AG20443 (cell line): ENCODE measurements around the gene NFAT5.
A peak's percentile ranks its signal among the peaks of the same experiment; 100 is the strongest.
"Not testable (repeated sequence)": the region's sequence is repeated elsewhere in the genome, so short reads cannot be mapped to it uniquely, and the experiment has no call there.

Source experiments
- DNase-seq: peaks from one replicate; pipeline ENCODE4 v3.0.0; 2012; ENCODE audit warnings: low spot score, mixed read lengths

The NFAT5 gene

DNA sequence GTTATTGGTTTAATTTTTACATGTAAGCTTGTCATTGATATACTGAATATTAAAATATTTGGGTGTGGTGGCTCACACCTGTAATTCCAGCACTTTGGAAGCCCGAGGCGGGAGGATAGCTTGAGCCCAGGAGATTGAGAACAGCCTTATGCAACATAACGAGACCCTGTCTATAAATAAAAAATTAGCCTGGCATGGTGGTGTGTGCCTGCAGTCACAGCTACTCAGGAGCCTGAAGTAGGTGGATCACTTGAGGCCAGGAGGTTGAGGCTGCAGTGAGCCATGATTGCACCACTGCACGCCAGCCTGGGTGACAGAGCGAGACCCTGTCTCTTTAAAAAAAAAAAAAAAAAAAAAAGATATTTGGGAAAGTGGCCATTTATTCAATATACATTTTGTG, 32.3 kb downstream of the NFAT5 start:
- DNase-seq: no peak

DNA sequence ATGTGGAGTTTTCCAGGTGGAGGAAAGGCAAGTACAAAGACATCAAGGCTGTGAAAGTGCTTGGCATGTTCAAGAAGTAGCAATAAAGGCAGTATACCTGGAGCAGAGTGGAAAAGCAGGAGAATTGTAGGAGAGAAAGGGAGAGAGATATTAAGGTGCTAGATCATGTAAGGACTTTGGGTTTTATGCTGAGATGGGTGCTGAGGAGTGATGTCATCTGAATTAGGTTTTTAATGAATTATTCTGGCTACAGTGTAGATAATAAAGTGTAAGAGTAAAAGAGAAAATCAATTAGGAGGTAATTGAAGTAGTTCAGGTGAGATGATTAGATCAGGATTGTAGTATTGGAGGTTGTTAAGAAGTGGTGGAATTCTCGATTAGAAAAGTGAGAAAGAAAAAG, 34.0 kb downstream of the NFAT5 start:
- DNase-seq: no peak

DNA sequence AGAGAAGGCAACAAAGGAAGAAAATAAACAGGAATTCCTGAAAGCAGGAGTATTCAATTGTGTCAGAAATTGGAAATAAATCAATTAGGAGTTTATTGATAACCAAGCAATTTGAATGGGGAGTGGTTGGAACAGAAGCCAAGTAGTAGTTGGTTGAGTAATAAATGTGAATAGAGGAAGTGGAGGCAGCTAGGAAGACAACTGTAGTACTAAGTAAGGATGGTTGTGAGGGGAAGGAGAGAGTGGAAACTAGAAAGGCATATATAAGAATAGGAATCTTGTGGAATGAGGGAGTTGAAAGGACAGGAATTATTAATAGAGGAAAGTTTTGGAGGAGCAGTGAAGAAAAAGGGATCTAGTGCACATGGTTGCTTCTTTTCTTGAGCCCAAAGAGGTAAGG, 34.4 kb downstream of the NFAT5 start:
- no peak for DNase-seq

- DNase-seq: no peak
Measured at GRCh38 chr16:69601250-69601649, 35.5 kb downstream of the NFAT5 start.

- DNase-seq: no peak
Measured at GRCh38 chr16:69606985-69607384, 41.2 kb downstream of the NFAT5 start.

- DNase-seq: no peak
Measured at GRCh38 chr16:69607674-69608073, 41.9 kb downstream of the NFAT5 start.

GRCh38 chr16:69610356-69610755, 44.6 kb downstream of the NFAT5 start:
- DNase-seq: peak; percentile 47

DNA sequence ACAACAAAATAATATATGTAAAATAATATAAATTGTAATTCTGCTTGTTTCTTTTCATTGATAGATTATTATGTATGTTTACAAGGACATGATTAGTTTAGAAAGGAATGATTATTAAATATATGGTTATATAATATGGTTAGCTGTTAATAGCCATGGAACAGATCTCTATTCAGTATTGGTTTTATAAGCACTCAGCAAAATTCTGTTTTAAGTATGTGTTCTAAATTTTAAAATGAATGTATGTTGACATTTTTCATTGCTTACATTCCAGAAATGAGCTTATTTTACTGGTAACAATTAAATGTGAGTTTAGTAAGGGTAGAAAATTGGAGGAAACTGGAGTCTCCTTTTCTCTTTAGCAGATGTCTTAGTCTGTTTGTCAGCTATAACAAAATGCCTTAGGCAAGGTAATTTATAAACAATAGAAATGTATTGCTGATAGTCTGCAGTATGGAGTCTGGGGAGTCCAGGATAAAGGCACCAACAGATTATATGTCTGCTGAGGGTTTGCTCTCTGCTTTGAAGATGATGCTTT, 45.4 kb downstream of the NFAT5 start:
- DNase-seq: no peak

- no peak for DNase-seq
Measured at GRCh38 chr16:69613378-69614154, 47.8 kb downstream of the NFAT5 start.

GRCh38 chr16:69615528-69615927, 49.8 kb downstream of the NFAT5 start:
- no peak for DNase-seq

DNA sequence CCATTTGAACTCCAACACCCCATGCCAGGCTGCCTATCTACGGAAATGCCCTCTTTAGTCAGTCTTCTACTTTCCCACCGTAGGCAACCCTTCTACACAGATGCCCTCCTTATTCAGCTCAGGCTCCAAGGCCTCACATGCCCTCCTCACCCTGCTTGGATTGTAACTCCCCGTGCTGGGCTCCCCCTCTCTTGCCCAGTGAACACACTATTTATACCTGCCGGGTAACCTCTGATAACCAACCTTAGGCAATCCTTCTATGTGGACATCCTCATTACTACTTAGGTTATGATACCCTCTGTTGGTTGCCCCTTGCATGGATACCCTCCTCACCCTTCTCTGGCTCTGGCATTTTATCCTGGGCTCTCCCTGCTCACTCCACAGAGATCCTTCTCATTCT, 50.3 kb downstream of the NFAT5 start:
- DNase-seq: no peak

GRCh38 chr16:69618307-69618706, 52.5 kb downstream of the NFAT5 start:
- no peak for DNase-seq

DNA sequence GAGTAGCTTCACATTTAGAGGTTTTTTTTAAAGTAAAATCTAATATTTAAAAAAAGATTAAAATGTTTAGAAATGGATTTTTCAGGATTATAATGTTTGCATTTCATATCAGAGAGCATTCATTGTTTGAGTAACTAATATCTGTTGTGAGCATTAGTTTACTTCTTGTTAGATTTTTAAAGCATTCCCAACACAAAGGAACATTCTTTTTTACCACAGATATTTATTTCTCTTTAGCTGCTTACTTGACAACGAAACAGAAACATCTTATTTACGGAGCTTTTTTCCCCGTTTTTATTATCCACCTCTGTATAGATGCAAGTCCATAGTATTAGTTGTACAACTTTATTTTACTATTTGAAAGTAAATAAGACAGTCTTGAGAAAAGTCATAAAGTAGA, 53.0 kb downstream of the NFAT5 start:
- DNase-seq: no peak

DNA sequence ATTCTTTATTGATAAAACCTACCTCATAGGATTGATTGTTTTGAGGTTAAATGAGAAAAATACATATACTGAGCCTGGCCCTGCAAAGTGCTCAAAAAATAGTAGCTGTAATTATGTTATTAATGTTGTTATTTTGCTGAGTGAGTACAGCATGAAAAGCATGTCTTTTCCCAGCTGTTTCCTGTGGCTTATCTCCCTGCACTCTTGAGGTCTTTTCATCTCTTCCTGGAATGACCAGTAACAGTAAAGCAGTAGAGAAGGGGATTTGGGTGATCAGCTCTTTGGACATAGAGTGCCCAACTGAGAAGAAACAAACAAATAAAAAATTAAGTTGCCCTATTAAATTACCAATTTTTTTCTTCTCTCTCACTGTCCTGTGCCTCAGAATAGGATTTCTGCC, 53.7 kb downstream of the NFAT5 start:
- DNase-seq: no peak

DNA sequence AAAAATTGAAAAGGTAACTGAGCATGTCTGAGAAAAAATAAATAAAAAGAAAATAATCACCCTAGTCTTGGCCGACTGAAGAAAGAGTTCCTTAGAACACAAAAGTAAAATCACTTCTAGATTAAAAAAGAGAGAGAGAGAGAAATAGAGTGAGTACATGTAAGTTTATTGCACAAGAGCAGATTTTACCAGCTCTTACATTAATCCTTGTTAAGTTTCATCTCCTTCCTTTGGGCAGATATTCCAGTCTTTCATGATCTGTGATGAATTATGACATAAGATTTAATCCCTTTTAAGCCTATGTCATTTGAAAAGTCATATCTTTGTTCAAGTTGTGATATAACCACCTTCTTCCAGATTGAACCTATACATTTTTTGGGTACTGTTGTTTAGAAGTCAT, 54.8 kb downstream of the NFAT5 start:
- DNase-seq: no peak

GRCh38 chr16:69621225-69621624, 55.5 kb downstream of the NFAT5 start:
- no peak for DNase-seq

DNA sequence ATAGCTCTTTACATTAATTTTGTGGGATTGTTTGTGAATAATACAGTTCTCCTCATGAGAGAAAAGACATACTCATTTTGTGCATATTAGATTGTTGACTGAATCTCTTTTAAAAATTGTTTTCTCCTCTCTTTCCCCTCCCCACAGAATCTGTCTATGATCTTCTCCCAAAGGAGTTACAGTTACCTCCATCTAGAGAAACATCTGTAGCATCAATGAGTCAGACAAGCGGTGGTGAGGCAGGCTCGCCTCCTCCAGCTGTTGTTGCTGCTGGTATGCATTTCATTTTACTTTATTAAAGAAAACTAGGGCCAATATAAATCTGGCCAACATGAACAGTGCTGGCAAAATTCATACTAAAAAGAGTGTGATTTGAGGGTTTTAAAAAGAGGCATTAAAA, 60.5 kb downstream of the NFAT5 start:
- peak; percentile 35 for DNase-seq

DNA sequence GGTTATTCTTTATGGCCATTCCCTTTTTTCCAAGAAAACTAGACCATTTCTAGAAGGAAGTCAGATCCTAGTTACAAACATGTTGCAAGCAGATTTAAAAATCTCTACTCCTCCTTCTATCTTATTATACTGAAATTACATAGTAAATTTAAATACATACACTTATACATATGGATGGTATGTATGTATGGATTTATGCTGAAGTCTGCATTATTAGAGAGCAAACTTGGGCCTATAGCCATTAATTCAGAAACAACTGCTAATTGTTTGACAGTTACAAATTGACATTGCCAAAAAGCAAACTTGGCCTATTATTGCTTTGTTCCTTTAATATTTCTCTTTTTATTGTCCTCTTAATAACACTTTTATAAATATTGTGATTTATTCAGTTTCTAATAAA, 67.1 kb downstream of the NFAT5 start:
- no peak for DNase-seq

DNA sequence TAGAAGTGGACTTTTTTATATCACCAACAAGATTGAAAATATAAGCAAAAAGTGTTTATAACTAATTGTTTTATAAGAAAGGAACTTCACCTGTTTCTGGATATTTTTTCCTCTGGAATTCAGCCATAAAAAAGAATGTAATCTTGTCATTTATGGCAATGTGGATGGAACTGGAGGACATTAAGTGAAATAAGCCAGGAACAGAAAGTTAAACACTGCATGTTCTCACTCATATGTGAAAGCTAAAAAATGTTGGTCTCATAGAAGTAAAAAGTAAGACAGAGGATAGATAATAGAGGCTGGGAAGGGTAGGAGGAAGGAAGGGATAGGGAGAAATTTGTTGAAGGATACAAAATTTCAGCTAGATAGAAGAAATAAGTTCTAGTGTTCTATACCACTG, 67.6 kb downstream of the NFAT5 start:
- DNase-seq: no peak

DNA sequence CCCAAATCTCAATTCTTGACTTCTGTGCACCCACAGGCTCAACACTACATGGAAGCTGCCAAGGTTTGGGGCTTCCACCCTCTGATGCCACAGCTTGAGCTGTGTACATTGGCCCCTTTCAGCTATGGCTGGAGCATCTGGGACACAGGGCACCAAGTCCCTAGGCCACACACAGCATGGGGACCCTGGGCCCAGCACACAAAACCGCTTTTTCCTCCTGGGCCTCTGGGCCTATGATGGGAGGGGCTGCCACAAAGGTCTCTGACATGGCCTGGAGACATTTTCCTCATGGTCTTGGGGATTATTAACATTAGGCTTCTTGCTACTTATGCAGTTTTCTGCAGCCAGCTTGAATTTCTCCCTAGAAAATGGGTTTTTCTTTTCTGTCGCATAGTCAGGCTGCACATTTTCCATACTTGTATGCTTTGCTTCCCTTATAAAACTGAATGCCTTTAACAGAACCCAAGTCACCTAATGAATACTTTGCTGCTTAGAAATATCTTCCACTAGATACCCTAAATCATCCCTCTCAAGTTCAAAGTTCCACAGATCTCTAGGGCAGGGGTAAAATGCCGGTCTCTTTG, 70.9 kb downstream of the NFAT5 start:
- not testable (repeated sequence) for DNase-seq

DNA sequence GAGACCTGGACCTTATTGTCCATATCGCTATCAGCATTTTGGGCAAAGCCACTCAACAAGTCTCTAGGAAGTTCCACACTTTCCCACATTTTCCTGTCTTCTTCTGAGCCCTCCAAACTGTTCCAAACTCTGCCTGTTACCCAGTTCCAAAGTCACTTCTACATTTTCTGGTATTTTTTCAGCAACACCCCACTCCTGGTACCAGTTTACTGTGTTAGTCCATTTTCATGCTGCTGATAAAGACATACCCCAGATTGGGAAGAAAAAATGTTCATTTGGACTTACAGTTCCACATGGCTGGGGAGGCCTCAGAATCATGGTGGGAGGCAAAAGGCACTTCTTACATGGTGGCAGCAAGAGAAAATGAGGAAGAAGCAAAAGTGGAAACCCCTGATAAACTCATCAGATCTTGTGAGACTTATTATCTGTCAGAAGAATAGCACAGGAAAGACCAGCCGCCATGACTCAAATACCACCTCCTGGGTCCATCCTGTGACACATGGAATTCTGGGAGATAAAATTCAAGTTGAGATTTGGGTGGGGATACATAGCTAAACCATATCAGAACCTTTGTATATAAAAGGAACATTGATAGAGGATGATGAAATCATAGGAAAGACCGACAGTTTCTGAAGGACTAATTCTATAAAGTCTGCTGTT, 71.6 kb downstream of the NFAT5 start:
- not testable (repeated sequence) for DNase-seq

GRCh38 chr16:69643997-69644396, 78.2 kb downstream of the NFAT5 start:
- not testable (repeated sequence) for DNase-seq

DNA sequence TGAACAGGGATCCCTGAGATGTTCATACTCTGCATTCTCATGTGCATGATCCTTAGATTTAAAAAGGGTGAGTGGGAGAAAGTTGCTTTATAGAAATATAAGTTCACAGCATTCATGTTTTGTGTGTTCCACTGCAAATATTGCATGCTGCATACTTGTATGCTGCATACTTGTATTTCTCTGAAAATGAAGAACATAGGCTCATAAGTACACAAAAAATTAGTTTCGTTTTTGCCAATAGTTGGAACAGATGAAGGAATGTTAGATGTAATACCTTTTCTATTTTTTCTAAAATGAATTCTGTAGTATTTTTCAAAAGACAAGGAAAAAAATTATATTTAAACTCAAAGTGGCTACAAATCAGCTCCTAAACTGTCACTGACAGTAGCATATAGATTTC, 79.0 kb downstream of the NFAT5 start:
- no peak for DNase-seq
